ENCODE measurements around the gene A4GALT.

Gene A4GALT

DNA sequence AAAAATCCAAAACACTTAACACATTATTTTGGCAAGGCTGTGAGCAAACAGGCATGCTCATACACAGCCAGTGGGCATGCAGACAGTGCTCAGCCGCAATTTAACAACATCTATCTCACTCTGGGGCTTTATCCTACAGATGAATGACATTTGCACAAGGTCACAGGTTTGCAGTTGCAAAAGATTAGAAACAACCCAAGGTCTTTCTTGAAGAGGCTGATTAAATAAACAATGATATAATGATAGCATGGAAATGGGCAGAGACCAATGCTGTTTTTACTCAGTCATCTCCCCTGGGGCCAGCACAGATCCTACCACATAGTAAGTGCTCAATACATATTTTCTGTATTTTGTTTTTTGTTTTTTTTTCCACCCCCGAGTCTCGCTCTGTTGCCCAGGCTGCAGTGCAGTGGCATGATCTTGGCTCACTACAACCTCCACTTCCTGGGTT is 9.4 kb downstream of the A4GALT start:
- no peak for TF ChIP-seq POLR2AphosphoS5 (IDR thresholded peaks at IDR 0.05; ENCODE audit: low read depth, low read length)
- TF ChIP-seq FOXP2 (optimal IDR thresholded peaks at IDR 0.05; ENCODE audit: borderline replicate concordance, extremely low read depth, extremely low read length, insufficient read depth), result no peak
- TF ChIP-seq SIN3A (IDR thresholded peaks at IDR 0.05; ENCODE audit: borderline replicate concordance, insufficient read depth, low read length), result no peak
- TF ChIP-seq, protein P1, sequence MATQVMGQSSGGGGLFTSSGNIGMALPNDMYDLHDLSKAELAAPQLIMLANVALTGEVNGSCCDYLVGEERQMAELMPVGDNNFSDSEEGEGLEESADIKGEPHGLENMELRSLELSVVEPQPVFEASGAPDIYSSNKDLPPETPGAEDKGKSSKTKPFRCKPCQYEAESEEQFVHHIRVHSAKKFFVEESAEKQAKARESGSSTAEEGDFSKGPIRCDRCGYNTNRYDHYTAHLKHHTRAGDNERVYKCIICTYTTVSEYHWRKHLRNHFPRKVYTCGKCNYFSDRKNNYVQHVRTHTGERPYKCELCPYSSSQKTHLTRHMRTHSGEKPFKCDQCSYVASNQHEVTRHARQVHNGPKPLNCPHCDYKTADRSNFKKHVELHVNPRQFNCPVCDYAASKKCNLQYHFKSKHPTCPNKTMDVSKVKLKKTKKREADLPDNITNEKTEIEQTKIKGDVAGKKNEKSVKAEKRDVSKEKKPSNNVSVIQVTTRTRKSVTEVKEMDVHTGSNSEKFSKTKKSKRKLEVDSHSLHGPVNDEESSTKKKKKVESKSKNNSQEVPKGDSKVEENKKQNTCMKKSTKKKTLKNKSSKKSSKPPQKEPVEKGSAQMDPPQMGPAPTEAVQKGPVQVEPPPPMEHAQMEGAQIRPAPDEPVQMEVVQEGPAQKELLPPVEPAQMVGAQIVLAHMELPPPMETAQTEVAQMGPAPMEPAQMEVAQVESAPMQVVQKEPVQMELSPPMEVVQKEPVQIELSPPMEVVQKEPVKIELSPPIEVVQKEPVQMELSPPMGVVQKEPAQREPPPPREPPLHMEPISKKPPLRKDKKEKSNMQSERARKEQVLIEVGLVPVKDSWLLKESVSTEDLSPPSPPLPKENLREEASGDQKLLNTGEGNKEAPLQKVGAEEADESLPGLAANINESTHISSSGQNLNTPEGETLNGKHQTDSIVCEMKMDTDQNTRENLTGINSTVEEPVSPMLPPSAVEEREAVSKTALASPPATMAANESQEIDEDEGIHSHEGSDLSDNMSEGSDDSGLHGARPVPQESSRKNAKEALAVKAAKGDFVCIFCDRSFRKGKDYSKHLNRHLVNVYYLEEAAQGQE (IDR thresholded peaks at IDR 0.05; ENCODE audit: insufficient read depth in 1 of 2, low read depth in 2 of 2, low read length in 2 of 2), result no peak
- TF ChIP-seq TAF1 (IDR thresholded peaks at IDR 0.05; ENCODE audit: borderline replicate concordance, insufficient read depth, low read length), result no peak

DNA sequence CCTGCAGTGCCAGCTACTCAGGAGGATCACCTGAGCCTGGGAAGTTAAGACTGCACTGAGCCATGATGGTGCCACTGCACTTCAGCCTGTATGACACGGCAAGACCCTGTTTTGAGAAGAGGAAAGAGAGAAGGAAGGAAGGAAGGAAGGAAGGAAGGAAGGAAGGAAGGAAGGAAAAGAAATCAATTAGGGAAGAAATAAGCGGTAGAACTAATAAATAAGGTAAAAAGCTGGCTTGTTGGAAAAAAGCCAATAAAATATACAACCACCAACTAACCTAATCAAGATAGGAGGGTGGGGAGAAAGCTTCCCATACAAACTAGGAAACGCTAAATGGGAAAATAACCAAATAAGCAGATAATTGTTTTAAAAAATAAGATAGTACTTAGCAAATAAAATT is 12.3 kb downstream of the A4GALT start:
- TF ChIP-seq FOXP2 (optimal IDR thresholded peaks at IDR 0.05; ENCODE audit: borderline replicate concordance, extremely low read depth, extremely low read length, insufficient read depth) (no peak), TAF1 (IDR thresholded peaks at IDR 0.05; ENCODE audit: borderline replicate concordance, insufficient read depth, low read length) (no peak), POLR2AphosphoS5 (IDR thresholded peaks at IDR 0.05; ENCODE audit: low read depth, low read length) (no peak), SIN3A (IDR thresholded peaks at IDR 0.05; ENCODE audit: borderline replicate concordance, insufficient read depth, low read length) (no peak)
- TF ChIP-seq, protein P1 (IDR thresholded peaks at IDR 0.05; ENCODE audit: insufficient read depth in 1 of 2, low read depth in 2 of 2, low read length in 2 of 2), result no peak

DNA sequence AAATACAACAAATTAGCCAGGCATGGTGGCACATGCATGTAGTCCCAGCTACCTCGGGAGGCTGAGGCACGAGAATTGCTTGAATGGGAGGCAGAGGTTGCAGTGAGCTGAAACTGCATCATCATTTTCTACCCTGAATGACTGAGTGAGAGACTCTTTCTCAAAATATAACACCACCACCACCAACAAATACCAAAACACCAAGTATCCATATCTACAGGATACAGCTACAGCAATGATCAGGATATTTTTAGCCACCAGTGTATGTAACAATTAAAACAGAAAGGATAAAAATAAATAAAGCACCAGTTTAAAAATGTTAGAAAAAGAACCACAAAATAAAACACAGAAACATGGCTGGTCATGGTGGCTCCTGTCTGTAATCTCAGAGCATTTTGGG is 13.2 kb downstream of the A4GALT start:
- TF ChIP-seq SIN3A (IDR thresholded peaks at IDR 0.05; ENCODE audit: borderline replicate concordance, insufficient read depth, low read length), result no peak
- TF ChIP-seq, protein P1 (IDR thresholded peaks at IDR 0.05; ENCODE audit: insufficient read depth in 1 of 2, low read depth in 2 of 2, low read length in 2 of 2), result no peak
- TF ChIP-seq FOXP2 (optimal IDR thresholded peaks at IDR 0.05; ENCODE audit: borderline replicate concordance, extremely low read depth, extremely low read length, insufficient read depth), result no peak

DNA sequence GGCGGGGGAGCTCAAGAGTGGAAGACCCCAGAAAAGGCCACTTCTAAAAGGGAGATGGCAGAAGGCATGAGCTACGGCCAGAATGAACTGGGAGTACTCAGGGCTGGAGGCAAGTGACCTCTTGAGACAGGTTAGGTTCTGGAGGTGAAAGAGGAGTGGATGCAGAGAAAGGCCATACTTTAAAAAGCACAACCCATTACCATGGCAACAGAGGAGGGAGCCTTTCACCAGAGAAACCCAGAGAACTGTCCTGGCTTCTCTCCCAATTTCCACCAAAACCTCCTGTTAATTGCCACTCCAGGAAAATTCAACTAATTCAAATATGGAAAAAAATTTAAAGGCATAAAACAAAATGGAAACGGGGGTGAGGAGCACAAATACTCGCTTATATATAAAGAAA is 15.8 kb downstream of the A4GALT start:
- TF ChIP-seq SIN3A (IDR thresholded peaks at IDR 0.05; ENCODE audit: borderline replicate concordance, insufficient read depth, low read length) (no peak), FOXP2 (optimal IDR thresholded peaks at IDR 0.05; ENCODE audit: borderline replicate concordance, extremely low read depth, extremely low read length, insufficient read depth) (no peak), TAF1 (IDR thresholded peaks at IDR 0.05; ENCODE audit: borderline replicate concordance, insufficient read depth, low read length) (no peak), POLR2AphosphoS5 (IDR thresholded peaks at IDR 0.05; ENCODE audit: low read depth, low read length) (no peak)
- TF ChIP-seq, protein P1 (IDR thresholded peaks at IDR 0.05; ENCODE audit: insufficient read depth in 1 of 2, low read depth in 2 of 2, low read length in 2 of 2), result no peak

DNA sequence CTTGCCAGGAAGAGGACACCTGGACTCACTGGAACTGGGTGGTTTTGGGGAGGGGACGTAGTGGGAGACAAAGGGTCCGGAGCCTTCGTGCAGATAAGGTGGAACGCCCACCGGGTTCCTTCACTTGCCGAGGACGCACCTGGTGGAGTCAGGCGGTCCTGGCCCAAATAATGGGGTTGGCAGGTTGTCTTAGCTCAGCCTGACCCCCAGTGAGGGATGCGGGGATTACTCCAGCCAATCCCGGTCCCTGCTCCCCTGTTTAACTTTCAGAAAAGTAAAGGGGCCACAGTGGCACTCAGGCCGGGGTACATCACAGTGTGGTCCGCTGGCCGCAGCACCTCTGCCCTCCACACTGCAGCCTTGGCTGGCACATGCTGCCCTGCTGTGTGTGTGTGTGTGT is 18.0 kb downstream of the A4GALT start:
- TF ChIP-seq FOXP2 (optimal IDR thresholded peaks at IDR 0.05; ENCODE audit: borderline replicate concordance, extremely low read depth, extremely low read length, insufficient read depth), result no peak
- TF ChIP-seq POLR2AphosphoS5 (IDR thresholded peaks at IDR 0.05; ENCODE audit: low read depth, low read length), result no peak
- TF ChIP-seq TAF1 (IDR thresholded peaks at IDR 0.05; ENCODE audit: borderline replicate concordance, insufficient read depth, low read length), result no peak
- TF ChIP-seq, protein P1 (IDR thresholded peaks at IDR 0.05; ENCODE audit: insufficient read depth in 1 of 2, low read depth in 2 of 2, low read length in 2 of 2), result no peak
- no peak for TF ChIP-seq SIN3A (IDR thresholded peaks at IDR 0.05; ENCODE audit: borderline replicate concordance, insufficient read depth, low read length)
